Dendritic cell treated with granulocyte-macrophage colony-stimulating factor and Interleukin-4, amounts not matched to agents 40 ng/mL and 50 ng/mL, for 4 days (primary cell): ENCODE measurements around the gene ID4.
"Not testable (repeated sequence)": the region's sequence is repeated elsewhere in the genome, so short reads cannot be mapped to it uniquely, and the experiment has no call there.

ENCODE experiments used
- H3K27ac Mint-ChIP-seq: one replicate; pipeline ENCODE4 v1.8.0; 2022; ENCODE audit warnings: mild to moderate bottlenecking, mixed read lengths
- H3K27me3 Mint-ChIP-seq: one replicate; pipeline ENCODE4 v1.8.0; 2022; ENCODE audit warnings: mild to moderate bottlenecking, mixed read lengths
- H3K36me3 Mint-ChIP-seq: one replicate; pipeline ENCODE4 v1.8.0; 2022; ENCODE audit warnings: low read depth, mixed read lengths
- H3K4me1 Mint-ChIP-seq: one replicate; pipeline ENCODE4 v1.8.0; 2022; ENCODE audit warnings: low read depth, mixed read lengths
- H3K4me3 Mint-ChIP-seq: one replicate; pipeline ENCODE4 v1.8.0; 2022; ENCODE audit warnings: mild to moderate bottlenecking, moderate library complexity, mixed read lengths
- H3K9me3 Mint-ChIP-seq: one replicate; pipeline ENCODE4 v1.8.0; 2022; ENCODE audit warnings: mixed read lengths
- intact Hi-C: fragments of 100-400 bp; cut with micrococcal nuclease; formaldehyde crosslinking; loops from one replicate; pipeline ENCODE4 v1.15.0; 2022

The ID4 gene

DNA sequence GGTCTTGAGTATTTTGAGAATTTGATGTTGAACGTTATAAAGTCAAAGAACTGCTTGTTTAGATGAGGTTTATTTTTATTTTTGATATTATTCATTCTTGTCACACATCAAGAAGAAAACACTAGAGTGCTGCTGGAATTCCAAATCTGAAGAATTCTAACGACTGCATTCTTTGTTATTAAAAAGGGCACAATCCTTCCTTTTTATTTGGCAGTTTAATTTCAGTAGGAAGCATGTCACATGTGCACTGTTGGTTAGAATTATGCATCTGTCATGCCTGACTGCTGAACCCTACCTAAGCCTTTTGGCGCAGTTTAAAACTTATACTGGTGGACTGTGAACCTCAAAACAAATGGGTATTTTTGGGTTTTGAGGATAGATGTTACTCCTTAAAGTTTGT, 4.0 kb downstream of the ID4 start:
- Mint-ChIP-seq H3K27me3 (peaks cover 61% of the 10 kb centered on the region), H3K9me3 (no peaks in the 10 kb centered on the region), H3K27ac (no peak overlapping the region), H3K4me3 (no peak overlapping the region), H3K4me1 (peaks cover 5% of the 10 kb centered on the region), H3K36me3 (no peaks in the 10 kb centered on the region)
- intact Hi-C loops: no loop called here

- Mint-ChIP-seq H3K9me3 (no peaks in the 10 kb centered on the region), H3K27me3 (peaks cover 54% of the 10 kb centered on the region), H3K4me1 (peaks cover 5% of the 10 kb centered on the region), H3K4me3 (no peak overlapping the region), H3K36me3 (no peaks in the 10 kb centered on the region), H3K27ac (no peak overlapping the region)
- intact Hi-C loops: no loop called here
Measured at GRCh38 chr6:19842030-19842615, 5.0 kb downstream of the ID4 start.

DNA sequence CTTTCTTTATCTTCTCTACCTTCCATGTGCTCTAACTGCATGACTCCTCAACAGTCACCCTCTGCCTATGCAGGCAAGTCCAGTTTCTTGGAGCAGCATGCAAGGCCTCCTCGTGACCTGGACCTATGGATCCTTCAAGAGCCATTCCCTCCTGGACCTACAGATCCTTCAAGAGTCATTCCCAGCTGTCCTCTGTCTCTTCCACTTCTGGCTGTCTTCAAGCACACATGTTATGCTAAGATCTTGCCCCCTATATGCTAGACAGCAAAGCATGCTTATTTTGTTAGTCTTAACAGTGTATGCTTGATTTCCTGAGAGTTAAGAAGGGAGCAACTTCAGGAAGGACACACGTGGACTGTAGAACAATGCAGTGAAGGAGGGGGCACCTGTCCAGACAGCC, 7.5 kb downstream of the ID4 start:
- H3K27me3 Mint-ChIP-seq: peaks cover 38% of the 10 kb centered on the region
- no peaks in the 10 kb centered on the region for H3K4me1 Mint-ChIP-seq
- intact Hi-C loops: no loop called here
- no peak overlapping the region for H3K4me3 Mint-ChIP-seq
- no peaks in the 10 kb centered on the region for H3K9me3 Mint-ChIP-seq
- no peak overlapping the region for H3K27ac Mint-ChIP-seq
- no peaks in the 10 kb centered on the region for H3K36me3 Mint-ChIP-seq

DNA sequence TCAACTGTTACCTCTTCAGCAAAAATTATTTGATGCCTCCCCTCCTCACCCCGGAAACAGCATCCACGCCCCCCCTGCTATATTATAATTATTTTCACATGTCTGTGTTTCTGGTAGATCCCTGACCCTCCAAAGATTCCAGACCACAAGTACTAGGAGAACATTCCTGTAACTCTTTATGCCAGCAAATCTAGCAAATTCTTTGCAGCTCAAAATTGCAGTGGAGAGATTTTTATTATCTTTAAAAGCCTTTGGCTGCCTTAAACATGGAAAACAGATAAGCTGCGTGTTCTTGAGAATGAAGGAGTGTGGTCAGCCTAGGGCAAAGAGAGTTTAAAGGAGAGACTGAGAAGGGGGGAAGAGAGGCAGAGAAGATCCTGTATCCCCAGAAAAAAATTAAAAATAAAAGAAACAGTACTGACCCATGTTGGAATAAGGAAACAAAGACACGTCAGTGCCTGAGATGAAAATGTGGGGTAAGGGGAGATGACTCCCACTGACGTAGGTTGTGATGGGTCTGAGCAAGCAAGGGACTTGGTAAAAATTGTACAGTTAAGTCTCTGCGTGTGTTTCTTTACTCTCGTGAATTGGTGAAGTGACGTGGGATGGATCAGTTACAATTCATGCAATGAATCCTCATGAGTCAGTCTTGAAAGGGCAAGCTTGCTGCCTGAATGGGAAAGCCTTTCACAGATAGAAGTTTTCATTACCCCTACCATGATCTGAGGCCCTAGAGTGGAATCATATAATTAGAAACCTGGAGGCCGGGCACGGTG, 8.3 kb downstream of the ID4 start:
- H3K9me3 Mint-ChIP-seq: no peaks in the 10 kb centered on the region
- H3K27me3 Mint-ChIP-seq: peaks cover 32% of the 10 kb centered on the region
- H3K36me3 Mint-ChIP-seq: no peaks in the 10 kb centered on the region
- intact Hi-C loops: no loop called here
- H3K4me3 Mint-ChIP-seq: no peak overlapping the region
- no peaks in the 10 kb centered on the region for H3K4me1 Mint-ChIP-seq
- no peak overlapping the region for H3K27ac Mint-ChIP-seq

DNA sequence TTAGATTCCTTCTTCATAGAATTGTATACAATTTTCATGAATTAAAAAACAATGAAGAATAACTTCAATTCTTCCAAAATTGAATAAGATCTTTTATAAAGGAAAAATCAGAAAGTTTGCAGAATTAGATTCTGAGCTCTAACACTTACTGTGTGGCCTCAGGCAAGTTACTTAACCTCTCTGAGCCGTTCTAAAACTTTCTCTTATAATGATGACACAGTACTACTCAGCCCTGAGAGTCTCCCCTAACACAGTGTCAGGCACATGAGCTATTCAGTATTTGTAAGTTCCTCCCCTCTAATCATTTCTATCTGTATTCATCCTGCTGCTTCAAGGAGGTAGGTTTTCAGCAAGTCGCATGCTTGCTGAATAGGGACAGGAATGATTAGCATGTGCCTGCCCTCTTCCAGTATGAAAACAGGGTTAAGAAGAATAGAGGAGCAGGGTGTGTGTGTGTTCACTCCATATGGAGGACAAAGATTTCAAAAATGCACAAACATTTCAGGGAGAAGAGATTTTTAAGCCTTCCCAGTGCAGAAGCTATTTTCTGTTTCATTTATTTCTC, 11.4 kb downstream of the ID4 start:
- no peak overlapping the region for H3K27ac Mint-ChIP-seq
- no peaks in the 10 kb centered on the region for H3K4me1 Mint-ChIP-seq
- peaks cover 18% of the 10 kb centered on the region for H3K27me3 Mint-ChIP-seq
- intact Hi-C loops: no loop called here
- H3K36me3 Mint-ChIP-seq: no peaks in the 10 kb centered on the region
- no peaks in the 10 kb centered on the region for H3K9me3 Mint-ChIP-seq
- H3K4me3 Mint-ChIP-seq: no peak overlapping the region

DNA sequence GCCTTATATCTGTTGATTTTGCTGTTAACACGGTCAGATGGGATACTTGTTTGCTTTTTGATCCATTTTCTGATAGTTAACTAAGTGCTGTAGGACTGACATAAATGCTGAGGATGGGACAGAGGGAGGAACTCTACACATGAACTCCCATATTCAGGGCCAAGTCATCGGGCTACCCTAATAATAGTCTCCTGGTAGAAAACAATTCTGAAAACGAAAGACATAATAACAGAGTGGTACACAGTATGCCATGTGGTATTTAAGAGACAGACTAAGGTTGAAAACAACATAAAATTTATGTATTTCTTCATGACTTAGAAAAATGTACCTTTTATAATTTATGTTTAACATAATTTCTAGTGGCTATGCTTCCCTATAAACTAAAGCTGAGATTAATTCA, 12.0 kb downstream of the ID4 start:
- Mint-ChIP-seq H3K27me3 (peaks cover 16% of the 10 kb centered on the region), H3K9me3 (no peaks in the 10 kb centered on the region), H3K4me1 (no peaks in the 10 kb centered on the region), H3K4me3 (no peak overlapping the region), H3K36me3 (no peaks in the 10 kb centered on the region), H3K27ac (no peak overlapping the region)
- intact Hi-C loops: no loop called here

DNA sequence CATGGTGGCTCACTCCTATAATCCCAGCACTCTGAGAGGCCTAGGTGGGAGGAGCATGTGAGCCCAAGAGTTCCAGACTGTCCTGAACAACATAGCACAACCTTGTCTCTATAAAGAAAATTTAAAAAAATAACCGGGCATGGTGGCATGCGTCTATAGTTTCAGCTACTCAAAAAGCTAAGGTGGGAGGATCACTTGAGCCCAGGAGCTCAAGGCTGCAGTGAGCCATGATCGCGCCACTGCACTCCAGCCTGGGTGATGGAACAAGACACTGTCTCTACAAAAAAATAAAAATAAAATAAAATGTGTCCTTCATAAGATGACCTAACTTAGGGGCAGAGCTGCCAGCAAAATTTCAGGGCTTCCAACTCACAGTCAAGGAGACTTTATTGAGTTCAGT, 12.6 kb downstream of the ID4 start:
- Mint-ChIP-seq H3K4me3 (no peak overlapping the region), H3K9me3 (no peaks in the 10 kb centered on the region), H3K36me3 (no peaks in the 10 kb centered on the region), H3K27me3 (peaks cover 12% of the 10 kb centered on the region), H3K27ac (no peak overlapping the region), H3K4me1 (no peaks in the 10 kb centered on the region)
- intact Hi-C loops: loop anchor here (5.0 kb wide), 1 partner anchor 1252 kb away; no protein-coding TSS in a partner anchor

GRCh38 chr6:19851241-19852089, 14.3 kb downstream of the ID4 start:
- intact Hi-C loops: loop anchor here (5.0 kb wide), 1 partner anchor 1254 kb away; no protein-coding TSS in a partner anchor
- Mint-ChIP-seq H3K4me1 (no peaks in the 10 kb centered on the region), H3K36me3 (no peaks in the 10 kb centered on the region), H3K27ac (no peak overlapping the region), H3K9me3 (no peaks in the 10 kb centered on the region), H3K27me3 (peaks cover 2% of the 10 kb centered on the region), H3K4me3 (no peak overlapping the region)

- Mint-ChIP-seq H3K4me3 (no peak overlapping the region), H3K9me3 (no peaks in the 10 kb centered on the region), H3K27ac (no peak overlapping the region), H3K4me1 (no peaks in the 10 kb centered on the region), H3K36me3 (no peaks in the 10 kb centered on the region), H3K27me3 (peaks cover 2% of the 10 kb centered on the region)
- intact Hi-C loops: loop anchor here (5.0 kb wide), 1 partner anchor 1255 kb away; no protein-coding TSS in a partner anchor
Measured at GRCh38 chr6:19852090-19852457, 14.9 kb downstream of the ID4 start.

DNA sequence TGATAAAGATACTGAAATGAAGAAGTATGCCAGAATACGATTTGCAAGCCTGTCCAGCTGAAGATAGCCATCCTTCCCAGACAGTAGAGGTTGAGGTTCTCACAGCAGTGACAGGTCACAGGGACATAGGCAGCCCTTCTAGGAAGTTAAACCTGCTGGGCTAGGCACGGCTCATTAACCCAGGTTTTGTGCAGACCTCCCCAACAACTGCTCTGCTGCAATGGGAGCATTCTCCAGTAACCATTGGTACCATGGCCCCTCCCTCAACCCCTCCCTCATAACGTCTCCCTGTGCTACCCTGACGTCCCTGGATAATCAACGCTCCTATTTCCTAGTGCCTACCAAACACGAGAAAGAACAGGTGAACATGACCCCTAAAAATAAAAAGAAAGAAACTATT, 15.8 kb downstream of the ID4 start:
- Mint-ChIP-seq H3K27ac (no peak overlapping the region), H3K4me1 (no peaks in the 10 kb centered on the region), H3K9me3 (no peaks in the 10 kb centered on the region), H3K27me3 (peaks cover 2% of the 10 kb centered on the region), H3K4me3 (no peak overlapping the region), H3K36me3 (no peaks in the 10 kb centered on the region)
- intact Hi-C loops: loop anchor here (5.0 kb wide), 1 partner anchor 1256 kb away; no protein-coding TSS in a partner anchor

GRCh38 chr6:19854421-19855015, 17.3 kb downstream of the ID4 start:
- not testable (repeated sequence) for H3K4me1 Mint-ChIP-seq, H3K27me3 Mint-ChIP-seq, H3K4me3 Mint-ChIP-seq, H3K36me3 Mint-ChIP-seq, H3K27ac Mint-ChIP-seq, H3K9me3 Mint-ChIP-seq
- intact Hi-C loops: loop anchor here (5.0 kb wide), 1 partner anchor 1257 kb away; no protein-coding TSS in a partner anchor

GRCh38 chr6:19855536-19855935, 18.4 kb downstream of the ID4 start:
- H3K4me3 Mint-ChIP-seq: no peak overlapping the region
- H3K36me3 Mint-ChIP-seq: no peaks in the 10 kb centered on the region
- H3K9me3 Mint-ChIP-seq: no peaks in the 10 kb centered on the region
- peaks cover 2% of the 10 kb centered on the region for H3K27me3 Mint-ChIP-seq
- intact Hi-C loops: no loop called here
- H3K4me1 Mint-ChIP-seq: no peaks in the 10 kb centered on the region
- H3K27ac Mint-ChIP-seq: no peak overlapping the region

- intact Hi-C loops: no loop called here
Measured at GRCh38 chr6:19857139-19857538, 20.0 kb downstream of the ID4 start.

More at GRCh38 chr6:19857139-19857538, 20.0 kb downstream of the ID4 start:
- Mint-ChIP-seq H3K9me3 (no peaks in the 10 kb centered on the region), H3K27me3 (no peaks in the 10 kb centered on the region), H3K27ac (no peak overlapping the region), H3K36me3 (no peaks in the 10 kb centered on the region), H3K4me1 (no peaks in the 10 kb centered on the region), H3K4me3 (no peak overlapping the region)
